NCI-H748 (cell line): Measurements from ENCODE around the gene RNF8.
"Not testable (repeated sequence)": the region's sequence is repeated elsewhere in the genome, so short reads cannot be mapped to it uniquely, and the experiment has no call there.

ENCODE experiments used
- DNase-seq: peaks from one replicate; lab custom pipeline; 2025; ENCODE audit not compliant: unreplicated experiment; lab: John Stamatoyannopoulos, UW

Gene RNF8

GRCh38 chr6:37353761-37354525 lies at the start of gene RNF8:
Gene RNF8 (plus strand): TSS chr6:37353983. CDS start chr6:37354165, 182 bp downstream.
- peak; percentile 95 for DNase-seq

- DNase-seq, result no peak
Measured at GRCh38 chr6:37304766-37305165, 49.0 kb upstream of the RNF8 start.

GRCh38 chr6:37305841-37306425 lies 47.9 kb upstream of the RNF8 start:
- no peak for DNase-seq

GRCh38 chr6:37306624-37307222 lies 47.1 kb upstream of the RNF8 start:
- peak; percentile 57 for DNase-seq

GRCh38 chr6:37307484-37307883 lies 46.3 kb upstream of the RNF8 start:
- not testable (repeated sequence) for DNase-seq

- DNase-seq, result peak; percentile 98
Measured at GRCh38 chr6:37308069-37308815, 45.5 kb upstream of the RNF8 start.

GRCh38 chr6:37309046-37309445 lies 44.7 kb upstream of the RNF8 start:
- no peak for DNase-seq

- no peak for DNase-seq
Measured at GRCh38 chr6:37309692-37310091, 44.1 kb upstream of the RNF8 start.

GRCh38 chr6:37310966-37311365 lies 42.8 kb upstream of the RNF8 start:
- no peak for DNase-seq

- DNase-seq, result no peak
Measured at GRCh38 chr6:37311741-37312473, 41.9 kb upstream of the RNF8 start.

GRCh38 chr6:37313723-37314486 lies 39.9 kb upstream of the RNF8 start:
- no peak for DNase-seq

GRCh38 chr6:37314487-37315156 lies 39.2 kb upstream of the RNF8 start:
- DNase-seq, result peak; percentile 60

GRCh38 chr6:37315157-37315515 lies 38.6 kb upstream of the RNF8 start:
- no peak for DNase-seq

- no peak for DNase-seq
Measured at GRCh38 chr6:37316071-37316470, 37.7 kb upstream of the RNF8 start.

- DNase-seq, result no peak
Measured at GRCh38 chr6:37317312-37318038, 36.3 kb upstream of the RNF8 start.

- no peak for DNase-seq
Measured at GRCh38 chr6:37319156-37319555, 34.6 kb upstream of the RNF8 start.

- DNase-seq, result no peak
Measured at GRCh38 chr6:37319856-37320480, 33.8 kb upstream of the RNF8 start.

- DNase-seq, result no peak
Measured at GRCh38 chr6:37320646-37321045, 33.1 kb upstream of the RNF8 start.

- no peak for DNase-seq
Measured at GRCh38 chr6:37321101-37321500, 32.7 kb upstream of the RNF8 start.
